Colonic mucosa (tissue), 4 donors: ENCODE results near the gene MFAP3. TPM values are rescaled to one million over a fixed set of nuclear protein-coding genes. Genes with fewer than 3 reads are reported as not detected.
A peak's percentile ranks its signal among the peaks of the same experiment; 100 is the strongest.

ENCODE experiments used
- DNase-seq: peaks from one replicate; pipeline ENCODE4 v3.0.0-alpha.2; 2020
- H3K27ac ChIP-seq: fragments of 200-600 bp; one replicate; pipeline ENCODE4 v1.8.0; 2021
- H3K27me3 ChIP-seq: fragments of 200-600 bp; one replicate; pipeline ENCODE4 v1.8.0; 2021
- H3K36me3 ChIP-seq: fragments of 200-600 bp; one replicate; pipeline ENCODE4 v1.8.0; 2021
- H3K4me1 ChIP-seq: fragments of 200-600 bp; one replicate; pipeline ENCODE4 v1.8.0; 2021; ENCODE audit warnings: mild to moderate bottlenecking
- H3K4me3 ChIP-seq: fragments of 200-600 bp; one replicate; pipeline ENCODE4 v1.8.0; 2021
- H3K9ac ChIP-seq, 2 donors: one replicate each; pipeline ENCODE4 v1.7.0; 2013; ENCODE audit warnings: control low read depth in 2 of 2, low read depth in 2 of 2, low read length in 2 of 2
- H3K9me3 ChIP-seq: fragments of 200-600 bp; one replicate; pipeline ENCODE4 v1.8.0; 2021
- intact Hi-C: fragments of 100-400 bp; cut with DNase I; formaldehyde crosslinking; loops from one replicate; pipeline ENCODE4 v1.14.1; 2022
- total RNA-seq, 2 donors: library from RNA; stranded (reverse); fragmentation: NEBNext Ultra II Directional in 1 of 2; extraction: Animal tissue kit (Norgen Biotek cat#: 25700) in 1 of 2; gene quantifications; one replicate each; pipeline ENCODE4 v1.2.1, GENCODE V29; 2021
- TF ChIP-seq, protein P1 (sequence below): fragments of 200-600 bp; IDR thresholded peaks from one replicate; pipeline ENCODE4 v1.8.0; 2022; ENCODE audit warnings: antibody characterized with exemption, mild to moderate bottlenecking
- donor health status: healthy.
- donor health status: DM: no; HTN: no; CAD: no.
- donor health status: DM: no; HTN: no; CAD: no.

Gene MFAP3
- total RNA-seq, 2 donors from 2014 or later: 20.0 to 32.4 TPM

DNA sequence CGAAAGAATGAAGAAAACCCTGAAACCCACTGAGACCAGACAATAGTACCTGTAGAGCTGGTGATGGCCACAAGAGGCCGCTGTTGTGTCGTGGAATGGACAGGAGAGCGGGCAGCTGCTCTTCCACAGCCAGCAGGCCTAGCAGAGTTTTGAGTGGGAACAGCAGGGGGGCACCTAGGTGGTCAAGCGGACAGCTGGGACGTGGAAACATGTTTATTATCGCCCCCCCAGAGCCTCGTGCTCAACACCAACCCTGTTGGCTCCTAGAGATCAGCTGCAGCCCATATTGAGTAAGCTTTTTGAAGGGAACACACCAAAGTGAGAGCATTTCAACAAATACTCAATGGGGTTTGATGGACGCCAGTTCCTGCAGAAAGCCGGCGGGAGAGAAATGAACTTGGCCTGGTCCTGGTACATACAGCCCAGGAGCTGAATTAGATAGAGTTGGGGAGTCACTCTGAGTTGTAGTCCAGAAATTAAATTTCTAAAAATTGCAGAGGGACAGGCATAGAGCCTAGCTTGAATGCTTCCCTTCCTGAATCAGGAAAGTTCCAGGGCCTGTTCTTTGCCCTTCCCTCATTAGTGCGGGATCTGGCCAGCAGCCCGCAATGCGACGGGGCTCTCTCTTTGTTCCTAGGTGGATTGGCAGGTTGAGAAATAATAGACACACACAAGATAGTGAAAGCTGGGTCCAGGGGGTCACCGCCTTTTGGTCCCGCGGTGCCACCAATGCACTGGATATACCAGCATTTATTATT lies 33.8 kb downstream of the MFAP3 start:
- intact Hi-C loops: loop anchor here (2.0 to 10.0 kb wide), 2 partner anchors 332 to 542 kb away; no protein-coding TSS in a partner anchor
- H3K27me3 ChIP-seq: no peaks in the 10 kb centered on the region
- H3K9ac ChIP-seq: no peak overlapping the region
- no peaks in the 10 kb centered on the region for H3K9me3 ChIP-seq
- H3K4me1 ChIP-seq: no peaks in the 10 kb centered on the region
- H3K4me3 ChIP-seq: no peak overlapping the region
- TF ChIP-seq, protein P1, sequence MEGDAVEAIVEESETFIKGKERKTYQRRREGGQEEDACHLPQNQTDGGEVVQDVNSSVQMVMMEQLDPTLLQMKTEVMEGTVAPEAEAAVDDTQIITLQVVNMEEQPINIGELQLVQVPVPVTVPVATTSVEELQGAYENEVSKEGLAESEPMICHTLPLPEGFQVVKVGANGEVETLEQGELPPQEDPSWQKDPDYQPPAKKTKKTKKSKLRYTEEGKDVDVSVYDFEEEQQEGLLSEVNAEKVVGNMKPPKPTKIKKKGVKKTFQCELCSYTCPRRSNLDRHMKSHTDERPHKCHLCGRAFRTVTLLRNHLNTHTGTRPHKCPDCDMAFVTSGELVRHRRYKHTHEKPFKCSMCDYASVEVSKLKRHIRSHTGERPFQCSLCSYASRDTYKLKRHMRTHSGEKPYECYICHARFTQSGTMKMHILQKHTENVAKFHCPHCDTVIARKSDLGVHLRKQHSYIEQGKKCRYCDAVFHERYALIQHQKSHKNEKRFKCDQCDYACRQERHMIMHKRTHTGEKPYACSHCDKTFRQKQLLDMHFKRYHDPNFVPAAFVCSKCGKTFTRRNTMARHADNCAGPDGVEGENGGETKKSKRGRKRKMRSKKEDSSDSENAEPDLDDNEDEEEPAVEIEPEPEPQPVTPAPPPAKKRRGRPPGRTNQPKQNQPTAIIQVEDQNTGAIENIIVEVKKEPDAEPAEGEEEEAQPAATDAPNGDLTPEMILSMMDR: peak; percentile 95
- H3K27ac ChIP-seq: no peak overlapping the region
- H3K36me3 ChIP-seq: no peaks in the 10 kb centered on the region
- DNase-seq: peak; percentile 89

DNA sequence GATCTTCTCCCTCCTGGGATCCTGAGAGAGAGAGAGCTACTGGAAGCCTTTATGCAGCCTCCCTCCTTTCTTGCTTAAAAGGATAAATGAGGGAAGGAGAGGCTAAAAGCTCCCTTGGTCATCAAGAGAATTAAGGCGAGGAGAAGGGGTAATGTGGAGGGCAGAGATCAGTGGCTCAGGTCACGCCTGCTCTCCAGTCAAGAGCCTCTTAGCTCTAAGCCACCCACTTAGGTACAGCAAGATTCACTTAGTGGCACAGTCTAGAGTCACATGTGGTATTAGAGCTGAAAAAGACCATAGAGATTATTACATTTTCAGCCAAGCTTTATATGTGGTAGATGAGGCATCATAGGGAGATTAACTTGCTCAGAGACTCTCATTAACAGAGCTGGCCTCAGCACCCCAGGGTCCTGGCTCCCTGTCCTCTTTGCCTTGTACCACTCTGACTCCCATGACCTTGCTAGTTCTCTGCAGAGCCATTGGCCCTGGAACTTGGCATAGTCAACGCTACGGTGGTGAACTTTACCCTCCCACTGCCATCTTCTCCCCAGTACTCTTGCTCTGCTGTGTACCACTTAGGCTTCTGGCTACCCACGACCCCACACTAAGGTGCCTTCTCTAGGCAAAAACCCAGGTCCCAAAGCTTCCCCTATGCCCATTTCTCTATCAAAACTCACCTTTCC lies 37.6 kb downstream of the MFAP3 start:
- H3K4me1 ChIP-seq: no peaks in the 10 kb centered on the region
- H3K36me3 ChIP-seq: no peaks in the 10 kb centered on the region
- no peaks in the 10 kb centered on the region for H3K27me3 ChIP-seq
- intact Hi-C loops: loop anchor here (5.0 to 10.0 kb wide), 2 partner anchors 101 to 538 kb away; no protein-coding TSS in a partner anchor
- H3K4me3 ChIP-seq: no peak overlapping the region
- no peaks in the 10 kb centered on the region for H3K9me3 ChIP-seq
- TF ChIP-seq, protein P1: no peak
- DNase-seq: no peak
- no peak overlapping the region for H3K9ac ChIP-seq
- no peak overlapping the region for H3K27ac ChIP-seq

GRCh38 chr5:154077696-154078095 lies 38.9 kb downstream of the MFAP3 start:
- no peak for DNase-seq
- Histone ChIP-seq H3K9me3 (no peaks in the 10 kb centered on the region), H3K27me3 (no peaks in the 10 kb centered on the region), H3K36me3 (no peaks in the 10 kb centered on the region), H3K4me1 (no peaks in the 10 kb centered on the region), H3K4me3 (no peak overlapping the region), H3K27ac (no peak overlapping the region), H3K9ac (no peak overlapping the region)
- TF ChIP-seq, protein P1: no peak
- intact Hi-C loops: loop anchor here (5.0 to 10.0 kb wide), 2 partner anchors 100 to 537 kb away; no protein-coding TSS in a partner anchor

DNA sequence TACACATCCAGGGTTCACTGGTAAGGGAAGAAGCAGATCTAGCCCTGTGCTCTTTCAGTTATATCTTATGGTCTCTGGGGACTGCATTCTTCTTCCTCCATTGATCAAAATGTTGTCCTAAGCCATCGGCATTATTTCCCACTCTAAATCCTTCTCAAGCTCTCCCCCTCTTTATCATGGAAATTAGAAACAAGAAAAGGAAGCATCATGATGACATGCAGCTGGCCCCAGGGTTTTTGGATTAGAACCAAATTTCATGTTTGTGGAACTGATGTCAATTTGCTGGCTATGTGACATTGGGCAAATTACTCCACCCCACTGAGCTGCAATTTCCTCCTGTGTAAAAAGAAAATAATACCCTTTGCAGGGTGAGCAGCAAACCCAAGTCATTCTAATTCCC lies 39.5 kb downstream of the MFAP3 start:
- Histone ChIP-seq H3K36me3 (no peaks in the 10 kb centered on the region), H3K9ac (no peak overlapping the region), H3K4me3 (no peak overlapping the region), H3K27me3 (no peaks in the 10 kb centered on the region), H3K9me3 (no peaks in the 10 kb centered on the region), H3K27ac (no peak overlapping the region), H3K4me1 (no peaks in the 10 kb centered on the region)
- intact Hi-C loops: loop anchor here (5.0 to 10.0 kb wide), 2 partner anchors 99 to 537 kb away; no protein-coding TSS in a partner anchor
- no peak for DNase-seq
- TF ChIP-seq, protein P1: no peak

- TF ChIP-seq, protein P1: no peak
- no peaks in the 10 kb centered on the region for H3K36me3 ChIP-seq
- no peak overlapping the region for H3K4me3 ChIP-seq
- H3K4me1 ChIP-seq: no peaks in the 10 kb centered on the region
- no peak for DNase-seq
- H3K27me3 ChIP-seq: no peaks in the 10 kb centered on the region
- no peak overlapping the region for H3K27ac ChIP-seq
- no peak overlapping the region for H3K9ac ChIP-seq
- no peaks in the 10 kb centered on the region for H3K9me3 ChIP-seq
- intact Hi-C loops: no loop called here
Measured at GRCh38 chr5:154081246-154081645, 42.5 kb downstream of the MFAP3 start.
